ENCODE measurements around the gene QARS1.

QARS1 gene

DNA sequence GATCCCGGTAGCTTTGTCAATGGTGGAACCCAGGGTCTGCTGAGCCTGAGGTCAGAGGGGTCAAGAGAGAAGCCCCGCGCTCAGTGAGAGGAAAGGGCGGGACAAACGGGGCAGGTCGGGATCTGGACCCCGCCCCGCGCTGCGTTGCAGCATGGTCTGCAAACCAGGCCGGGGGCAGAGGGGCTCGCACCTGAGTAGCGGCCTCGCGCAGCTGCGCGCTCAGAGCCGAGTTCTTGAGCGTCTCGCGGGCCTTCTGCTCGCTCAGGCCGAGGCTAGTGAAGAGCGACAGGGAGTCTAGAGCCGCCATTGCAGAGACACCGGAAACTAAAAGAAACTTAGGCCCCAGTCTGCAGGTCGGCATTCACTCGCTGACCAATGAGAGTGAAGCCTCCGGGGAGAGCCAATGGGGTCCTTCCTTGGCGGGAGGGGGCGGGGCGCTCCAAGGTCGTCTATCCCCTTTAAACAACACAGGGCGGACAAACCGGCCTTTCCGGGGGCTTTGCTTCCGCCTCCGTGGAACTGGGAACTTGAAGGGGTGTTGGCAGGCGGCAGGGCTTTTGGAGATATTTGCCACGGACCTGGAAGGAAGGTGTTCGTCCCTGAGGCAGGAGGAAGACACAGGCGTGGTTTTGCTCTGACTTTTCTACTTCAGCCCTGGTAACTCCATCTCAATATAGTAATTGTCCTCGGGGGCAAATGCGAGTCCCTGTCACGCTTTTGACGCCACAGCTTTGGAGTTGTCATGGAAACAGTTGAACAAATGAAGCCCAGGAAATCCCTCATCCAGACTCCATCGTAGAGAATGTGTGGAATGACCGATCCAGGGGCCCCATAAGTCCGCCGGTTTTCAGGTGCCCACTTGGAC is at the start of gene QARS1:
TSS of gene QARS1 (minus strand) at position 331 of the 865 bp plus-strand sequence. CDS start at position 307, 24 bp downstream.
- Mint-ChIP-seq H3K9me3 (no peaks in the 10 kb centered on the region), H3K36me3 (ENCODE audit: low read depth) (peaks cover 40% of the 10 kb centered on the region), H3K4me1 (peaks cover 15% of the 10 kb centered on the region), H3K27me3 (ENCODE audit: low read depth) (no peaks in the 10 kb centered on the region), H3K27ac (peak within 1 kb of the TSS; percentile 93 to 96 (median 94)), H3K4me3 (peak within 1 kb of the TSS; percentile 94 to 99 (median 95))
- TF ChIP-seq, protein P1, sequence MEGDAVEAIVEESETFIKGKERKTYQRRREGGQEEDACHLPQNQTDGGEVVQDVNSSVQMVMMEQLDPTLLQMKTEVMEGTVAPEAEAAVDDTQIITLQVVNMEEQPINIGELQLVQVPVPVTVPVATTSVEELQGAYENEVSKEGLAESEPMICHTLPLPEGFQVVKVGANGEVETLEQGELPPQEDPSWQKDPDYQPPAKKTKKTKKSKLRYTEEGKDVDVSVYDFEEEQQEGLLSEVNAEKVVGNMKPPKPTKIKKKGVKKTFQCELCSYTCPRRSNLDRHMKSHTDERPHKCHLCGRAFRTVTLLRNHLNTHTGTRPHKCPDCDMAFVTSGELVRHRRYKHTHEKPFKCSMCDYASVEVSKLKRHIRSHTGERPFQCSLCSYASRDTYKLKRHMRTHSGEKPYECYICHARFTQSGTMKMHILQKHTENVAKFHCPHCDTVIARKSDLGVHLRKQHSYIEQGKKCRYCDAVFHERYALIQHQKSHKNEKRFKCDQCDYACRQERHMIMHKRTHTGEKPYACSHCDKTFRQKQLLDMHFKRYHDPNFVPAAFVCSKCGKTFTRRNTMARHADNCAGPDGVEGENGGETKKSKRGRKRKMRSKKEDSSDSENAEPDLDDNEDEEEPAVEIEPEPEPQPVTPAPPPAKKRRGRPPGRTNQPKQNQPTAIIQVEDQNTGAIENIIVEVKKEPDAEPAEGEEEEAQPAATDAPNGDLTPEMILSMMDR (IDR thresholded peaks at IDR 0.05; ENCODE audit: unreplicated experiment in 3 of 3): no peak

DNA sequence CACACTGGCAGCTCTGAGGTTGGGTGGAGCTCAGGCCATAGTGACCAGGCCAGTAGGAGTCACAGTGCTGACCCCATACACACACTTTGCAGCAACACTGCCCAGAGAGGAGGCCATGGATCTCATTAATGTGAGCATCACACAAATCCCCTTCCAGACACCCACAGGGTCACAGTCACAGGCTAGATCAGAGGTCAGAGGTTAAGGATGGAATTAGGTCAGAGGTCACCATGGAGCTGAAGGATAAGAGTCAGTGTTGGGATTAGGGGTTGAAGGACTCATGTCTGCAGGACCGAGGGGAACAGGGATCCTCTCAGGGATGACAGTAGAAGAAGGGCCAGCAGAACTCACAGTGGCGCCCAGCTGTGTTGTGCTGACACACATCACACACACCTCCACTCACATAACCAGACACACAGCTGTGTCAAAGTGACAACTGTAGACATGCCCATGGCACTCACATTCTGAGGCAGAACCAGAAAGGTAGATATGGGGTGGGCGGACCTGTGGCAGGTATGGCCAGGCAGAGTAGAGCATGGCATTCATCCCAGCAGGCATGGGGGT is 48.9 kb upstream of the QARS1 start:
- H3K27me3 Mint-ChIP-seq (ENCODE audit: low read depth): no peaks in the 10 kb centered on the region
- no peak overlapping the region for H3K4me3 Mint-ChIP-seq
- TF ChIP-seq, protein P1 (IDR thresholded peaks at IDR 0.05; ENCODE audit: unreplicated experiment in 3 of 3): no peak
- no peak overlapping the region for H3K27ac Mint-ChIP-seq
- peaks cover 5% of the 10 kb centered on the region for H3K4me1 Mint-ChIP-seq
- H3K36me3 Mint-ChIP-seq (ENCODE audit: low read depth): no peaks in the 10 kb centered on the region
- H3K9me3 Mint-ChIP-seq: no peaks in the 10 kb centered on the region

DNA sequence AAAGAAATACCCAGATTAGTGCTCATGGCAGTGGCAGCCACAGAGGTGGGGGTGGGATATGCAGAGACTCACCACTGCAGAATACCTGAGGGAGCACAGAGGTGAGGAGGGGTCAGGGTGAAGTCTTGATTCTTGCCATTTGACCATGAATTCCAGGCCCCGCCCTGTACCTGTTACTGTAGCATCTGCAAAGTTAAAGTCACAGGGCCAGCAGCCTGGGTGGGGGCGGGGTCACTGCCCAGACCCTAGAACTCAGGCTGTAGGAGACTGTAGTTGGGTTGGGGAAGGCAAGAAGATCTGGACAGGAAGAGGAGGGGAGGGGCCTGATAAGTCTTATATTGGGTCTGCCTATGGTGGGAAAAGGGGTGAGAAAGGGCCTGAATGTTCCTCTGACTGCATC is 47.1 kb upstream of the QARS1 start:
- no peaks in the 10 kb centered on the region for H3K4me1 Mint-ChIP-seq
- H3K36me3 Mint-ChIP-seq (ENCODE audit: low read depth): no peaks in the 10 kb centered on the region
- no peaks in the 10 kb centered on the region for H3K27me3 Mint-ChIP-seq (ENCODE audit: low read depth)
- TF ChIP-seq, protein P1 (IDR thresholded peaks at IDR 0.05; ENCODE audit: unreplicated experiment in 3 of 3): no peak
- no peak overlapping the region for H3K27ac Mint-ChIP-seq
- H3K9me3 Mint-ChIP-seq: no peaks in the 10 kb centered on the region
- H3K4me3 Mint-ChIP-seq: no peak overlapping the region

DNA sequence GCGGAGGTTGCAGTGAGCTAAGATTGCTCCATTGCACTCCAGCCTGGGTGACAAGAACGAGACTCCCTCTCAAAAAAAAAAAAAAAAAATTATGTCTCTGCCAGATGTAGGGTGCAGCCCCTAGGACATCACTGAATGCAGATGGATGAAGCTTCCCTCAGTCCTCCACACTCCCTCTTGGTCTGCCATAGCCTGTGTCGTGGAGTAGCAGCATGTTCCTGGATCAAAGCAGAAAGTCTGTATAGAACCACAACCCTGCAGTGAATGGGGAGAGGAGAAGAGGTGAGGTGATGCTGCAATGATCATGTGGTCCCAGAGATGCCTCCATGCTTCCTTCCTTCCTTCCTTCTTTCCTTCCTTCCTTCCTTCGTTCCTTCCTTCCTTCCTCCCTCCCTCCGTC is 43.6 kb upstream of the QARS1 start:
- no peaks in the 10 kb centered on the region for H3K36me3 Mint-ChIP-seq (ENCODE audit: low read depth)
- H3K4me3 Mint-ChIP-seq: no peak overlapping the region
- no peaks in the 10 kb centered on the region for H3K27me3 Mint-ChIP-seq (ENCODE audit: low read depth)
- H3K27ac Mint-ChIP-seq: no peak overlapping the region
- no peaks in the 10 kb centered on the region for H3K9me3 Mint-ChIP-seq
- TF ChIP-seq, protein P1 (IDR thresholded peaks at IDR 0.05; ENCODE audit: unreplicated experiment in 3 of 3): no peak
- no peaks in the 10 kb centered on the region for H3K4me1 Mint-ChIP-seq

DNA sequence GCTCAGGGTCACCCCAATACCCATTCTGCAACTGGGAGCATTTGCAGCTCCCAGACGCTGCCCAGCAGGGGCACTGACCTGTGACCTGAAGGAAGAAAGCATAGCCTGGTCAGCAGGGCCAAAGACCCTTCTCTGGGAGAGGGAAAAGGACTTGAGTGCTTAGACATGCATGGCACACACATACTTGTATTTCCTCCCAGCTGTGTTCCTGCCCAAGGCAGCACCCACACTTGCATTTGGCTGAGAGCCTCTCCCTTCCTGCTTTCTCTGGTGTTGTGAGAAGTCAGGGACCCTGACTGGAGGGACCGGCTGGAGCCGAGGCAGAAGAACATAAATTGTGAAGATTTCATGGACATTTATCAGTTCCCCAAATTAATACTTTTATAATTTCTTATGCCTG is 35.5 kb upstream of the QARS1 start:
- H3K9me3 Mint-ChIP-seq: peaks cover 2% of the 10 kb centered on the region
- H3K27ac Mint-ChIP-seq: no peak overlapping the region
- no peaks in the 10 kb centered on the region for H3K36me3 Mint-ChIP-seq (ENCODE audit: low read depth)
- no peak overlapping the region for H3K4me3 Mint-ChIP-seq
- TF ChIP-seq, protein P1 (IDR thresholded peaks at IDR 0.05; ENCODE audit: unreplicated experiment in 3 of 3): no peak
- peaks cover 13% of the 10 kb centered on the region for H3K27me3 Mint-ChIP-seq (ENCODE audit: low read depth)
- no peaks in the 10 kb centered on the region for H3K4me1 Mint-ChIP-seq

All from nephron (organoid).